Esophagus squamous epithelium (tissue), 4 donors: ENCODE measurements around the gene EMC10.

Source experiments
- POLR2A ChIP-seq, 4 donors: fragments of 450-650 bp; IDR thresholded peaks; one replicate each; pipeline ENCODE4 v1.6.1; 2017; ENCODE audit warnings: antibody characterized with exemption in 4 of 4, mild to moderate bottlenecking in 4 of 4, moderate library complexity in 3 of 4
- TF ChIP-seq, protein P1 (sequence below), 6 experiments: fragments of 450-650 bp in 4 of 6; fragments of 200-600 bp in 2 of 6; sonication (generic) in 2 of 6; IDR thresholded peaks; one replicate each; pipeline ENCODE4 v1.5.1; 2016 to 2019; ENCODE audit warnings: antibody characterized with exemption in 6 of 6, mild to moderate bottlenecking in 4 of 6, moderate library complexity in 4 of 6

DNA sequence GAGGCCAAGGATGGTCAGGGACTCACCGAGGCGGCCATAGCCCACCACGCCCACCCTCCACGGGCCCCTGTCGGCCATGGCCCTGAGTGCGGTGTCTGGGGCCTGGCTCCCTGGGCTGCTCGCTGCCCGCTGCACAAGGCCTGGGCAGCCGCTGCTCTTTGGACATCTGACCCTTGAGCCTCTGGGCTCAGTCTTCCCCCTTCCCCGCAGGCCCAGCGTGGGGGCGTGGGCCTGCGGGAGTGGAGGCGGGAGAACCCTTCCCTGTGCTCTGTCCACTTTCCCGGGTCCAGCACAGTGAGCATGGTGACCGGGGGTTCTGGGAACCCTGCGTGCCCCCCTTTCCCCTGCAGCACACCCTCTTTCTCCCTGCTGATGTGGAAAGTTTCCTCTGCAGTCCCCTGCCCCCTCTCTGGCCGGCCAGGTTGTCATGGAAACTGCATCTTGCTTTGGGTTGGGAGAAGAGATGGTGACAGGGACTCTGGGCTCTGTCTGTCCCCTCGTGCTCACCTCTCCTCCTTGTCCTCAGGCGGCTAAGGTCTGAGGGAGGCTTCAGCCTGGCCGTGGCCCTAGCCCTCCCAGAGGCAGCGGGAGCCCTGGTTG, 37.5 kb downstream of the EMC10 start, which contains the start of gene ASPDH:
- TF ChIP-seq, protein P1, sequence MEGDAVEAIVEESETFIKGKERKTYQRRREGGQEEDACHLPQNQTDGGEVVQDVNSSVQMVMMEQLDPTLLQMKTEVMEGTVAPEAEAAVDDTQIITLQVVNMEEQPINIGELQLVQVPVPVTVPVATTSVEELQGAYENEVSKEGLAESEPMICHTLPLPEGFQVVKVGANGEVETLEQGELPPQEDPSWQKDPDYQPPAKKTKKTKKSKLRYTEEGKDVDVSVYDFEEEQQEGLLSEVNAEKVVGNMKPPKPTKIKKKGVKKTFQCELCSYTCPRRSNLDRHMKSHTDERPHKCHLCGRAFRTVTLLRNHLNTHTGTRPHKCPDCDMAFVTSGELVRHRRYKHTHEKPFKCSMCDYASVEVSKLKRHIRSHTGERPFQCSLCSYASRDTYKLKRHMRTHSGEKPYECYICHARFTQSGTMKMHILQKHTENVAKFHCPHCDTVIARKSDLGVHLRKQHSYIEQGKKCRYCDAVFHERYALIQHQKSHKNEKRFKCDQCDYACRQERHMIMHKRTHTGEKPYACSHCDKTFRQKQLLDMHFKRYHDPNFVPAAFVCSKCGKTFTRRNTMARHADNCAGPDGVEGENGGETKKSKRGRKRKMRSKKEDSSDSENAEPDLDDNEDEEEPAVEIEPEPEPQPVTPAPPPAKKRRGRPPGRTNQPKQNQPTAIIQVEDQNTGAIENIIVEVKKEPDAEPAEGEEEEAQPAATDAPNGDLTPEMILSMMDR (IDR thresholded peaks at IDR 0.05) = no peak
- TF ChIP-seq POLR2A (IDR thresholded peaks at IDR 0.05) = no peak
